ENCODE measurements around the gene NOXA1.
"Not testable (repeated sequence)": the region's sequence is repeated elsewhere in the genome, so short reads cannot be mapped to it uniquely, and the experiment has no call there.

NOXA1 gene

GRCh38 chr9:137441289-137441934 lies 18.2 kb downstream of the NOXA1 start, which contains the start of gene ENTPD8:
ENTPD8 (minus strand) TSS chr9:137441357; CDS start chr9:137438285, 3,072 bp downstream.
- no peak for DNase-seq

- no peak for DNase-seq
Observed at GRCh38 chr9:137441935-137442321, 18.7 kb downstream of the NOXA1 start.

GRCh38 chr9:137444106-137444790 lies 21.1 kb downstream of the NOXA1 start:
- no peak for DNase-seq

- DNase-seq: no peak
Observed at GRCh38 chr9:137445275-137445807, 22.1 kb downstream of the NOXA1 start.

- DNase-seq: no peak
Observed at GRCh38 chr9:137445930-137446431, 22.8 kb downstream of the NOXA1 start.

- no peak for DNase-seq
Observed at GRCh38 chr9:137446851-137447471, 23.8 kb downstream of the NOXA1 start.

GRCh38 chr9:137447722-137448601 lies 24.8 kb downstream of the NOXA1 start:
- DNase-seq: no peak

- no peak for DNase-seq
Observed at GRCh38 chr9:137448602-137448962, 25.4 kb downstream of the NOXA1 start.

GRCh38 chr9:137449081-137449844 lies 26.1 kb downstream of the NOXA1 start:
- DNase-seq: no peak

GRCh38 chr9:137449931-137450538 lies 26.8 kb downstream of the NOXA1 start:
- DNase-seq: no peak

- DNase-seq: not testable (repeated sequence)
Observed at GRCh38 chr9:137450539-137451222, 27.5 kb downstream of the NOXA1 start.

- DNase-seq: not testable (repeated sequence)
Observed at GRCh38 chr9:137451264-137452005, 28.2 kb downstream of the NOXA1 start.

- DNase-seq: no peak
Observed at GRCh38 chr9:137452006-137452760, 29.0 kb downstream of the NOXA1 start.

GRCh38 chr9:137452761-137453642 lies 29.8 kb downstream of the NOXA1 start:
- no peak for DNase-seq

- DNase-seq: no peak
Observed at GRCh38 chr9:137453643-137454081, 30.5 kb downstream of the NOXA1 start.

GRCh38 chr9:137454145-137454596 lies 31.0 kb downstream of the NOXA1 start:
- no peak for DNase-seq

- DNase-seq: no peak
Observed at GRCh38 chr9:137454597-137455358, 31.6 kb downstream of the NOXA1 start.
